Neural cell (in vitro differentiated cells): Measurements from ENCODE around the gene OR2T35. TPM values are rescaled to one million over a fixed set of nuclear protein-coding genes. Genes with fewer than 3 reads are reported as not detected.
"Not testable (repeated sequence)": the region's sequence is repeated elsewhere in the genome, so short reads cannot be mapped to it uniquely, and the experiment has no call there.

Source experiments
- H2AFZ ChIP-seq: fragments of 200-600, 300-800 bp; sonication (generic), shearing (Covaris generic); 2 replicates; pipeline ENCODE4 v1.6.0; 2014; ENCODE audit warnings: low read depth, mild to moderate bottlenecking, antibody characterized with exemption, low read length, moderate library complexity
- H3F3A ChIP-seq: fragments of 200-600 bp; shearing (Covaris generic); 2 replicates; pipeline ENCODE4 v1.6.1; 2016; ENCODE audit warnings: mild to moderate bottlenecking, moderate library complexity, mixed read lengths, antibody characterized with exemption, low read length; ENCODE audit not compliant: insufficient read depth, poor library complexity, severe bottlenecking
- H3K27ac ChIP-seq: fragments of 200-600, 300-800 bp; sonication (generic), shearing (Covaris generic); 2 replicates; pipeline ENCODE4 v1.5.1; 2014; ENCODE audit warnings: mild to moderate bottlenecking, low read length, moderate library complexity
- H3K27me3 ChIP-seq: fragments of 300-800, 200-600 bp; sonication (generic), shearing (Covaris generic); 2 replicates; pipeline ENCODE4 v1.6.0; 2014; ENCODE audit warnings: mild to moderate bottlenecking, low read depth, low read length, moderate library complexity; ENCODE audit not compliant: insufficient read depth
- H3K36me3 ChIP-seq: fragments of 300-800, 200-600 bp; sonication (generic), shearing (Covaris generic); 2 replicates; pipeline ENCODE4 v1.5.1; 2014; ENCODE audit warnings: mild to moderate bottlenecking, antibody characterized with exemption, low read length, moderate library complexity; ENCODE audit not compliant: insufficient read depth
- H3K4me2 ChIP-seq: fragments of 300-800, 200-600 bp; sonication (generic), shearing (Covaris generic); 2 replicates; pipeline ENCODE4 v1.6.0; 2014; ENCODE audit warnings: mild to moderate bottlenecking, low read length
- H3K4me3 ChIP-seq: fragments of 300-800, 200-600 bp; sonication (generic), shearing (Covaris generic); 2 replicates; pipeline ENCODE4 v1.5.1; 2014; ENCODE audit warnings: mild to moderate bottlenecking, low read length, moderate library complexity
- H3K79me2 ChIP-seq: fragments of 200-600 bp; shearing (Covaris generic); replicated peaks from 2 replicates; pipeline ENCODE4 v1.6.0; 2014; ENCODE audit warnings: mild to moderate bottlenecking, low read length, moderate library complexity; ENCODE audit not compliant: insufficient read depth
- H3K9ac ChIP-seq: fragments of 300-800, 200-600 bp; sonication (generic), shearing (Covaris generic); 2 replicates; pipeline ENCODE4 v1.6.1; 2016; ENCODE audit warnings: mild to moderate bottlenecking, low read length, mixed read lengths
- H3K9me2 ChIP-seq: fragments of 200-600 bp; shearing (Covaris generic); 2 replicates; pipeline ENCODE4 v1.6.1; 2016; ENCODE audit warnings: mild to moderate bottlenecking, low read length, mixed read lengths; ENCODE audit not compliant: insufficient read depth
- H3K9me3 ChIP-seq: fragments of 200-600, 300-800 bp; sonication (generic), shearing (Covaris generic); 2 replicates; pipeline ENCODE4 v1.6.1; 2016; ENCODE audit warnings: mild to moderate bottlenecking, mixed run types, low read length, moderate library complexity, mixed read lengths
- H4K20me1 ChIP-seq: fragments of 200-600 bp; shearing (Covaris generic); 2 replicates; pipeline ENCODE4 v1.6.1; 2016; ENCODE audit warnings: mild to moderate bottlenecking, mixed run types; ENCODE audit not compliant: insufficient read depth
- CTCF ChIP-seq: fragments of 450-650 bp; IDR thresholded peaks from 2 replicates; pipeline ENCODE4 v1.5.1; 2014; ENCODE audit warnings: antibody characterized with exemption, mild to moderate bottlenecking, moderate library complexity; ENCODE audit not compliant: poor library complexity, severe bottlenecking
- EP300 ChIP-seq: fragments of 450-650 bp; conservative IDR thresholded peaks from 2 replicates; pipeline ENCODE4 v1.6.1; 2014; ENCODE audit warnings: antibody characterized with exemption, mild to moderate bottlenecking, moderate library complexity; ENCODE audit not compliant: poor library complexity, severe bottlenecking
- EZH2 ChIP-seq: fragments of 200-600, 300-800 bp; shearing (Covaris generic), sonication (generic); IDR thresholded peaks from 2 replicates; pipeline ENCODE4 v1.6.1; 2014; ENCODE audit warnings: antibody characterized with exemption, low read length, borderline replicate concordance, mild to moderate bottlenecking; ENCODE audit not compliant: insufficient read depth, poor library complexity, severe bottlenecking
- MXI1 ChIP-seq: fragments of 450-650 bp; conservative IDR thresholded peaks from 2 replicates; pipeline ENCODE4 v1.6.1; 2014; ENCODE audit warnings: antibody characterized with exemption, mild to moderate bottlenecking; ENCODE audit not compliant: poor library complexity, severe bottlenecking
- POLR2AphosphoS5 ChIP-seq: IDR thresholded peaks from 2 replicates; pipeline ENCODE4 v1.6.1; 2012
- RAD21 ChIP-seq: fragments of 450-650 bp; conservative IDR thresholded peaks from 2 replicates; pipeline ENCODE4 v1.6.1; 2014; ENCODE audit warnings: antibody characterized with exemption, mild to moderate bottlenecking, moderate library complexity
- REST ChIP-seq: IDR thresholded peaks from 2 replicates; pipeline ENCODE4 v1.6.1; 2012; ENCODE audit warnings: borderline replicate concordance
- SMC3 ChIP-seq: fragments of 450-650 bp; conservative IDR thresholded peaks from 2 replicates; pipeline ENCODE4 v1.6.1; 2014; ENCODE audit warnings: antibody characterized with exemption, mild to moderate bottlenecking, moderate library complexity; ENCODE audit not compliant: poor library complexity
- TAF1 ChIP-seq: IDR thresholded peaks from 2 replicates; pipeline ENCODE4 v1.6.1; 2012; ENCODE audit warnings: low read depth
- polyA minus RNA-seq: library from RNA; depleted of rRNA, polyadenylated mRNA; stranded (reverse); fragments of >200 nt; gene quantifications from 2 replicates; pipeline ENCODE4 v1.2.3, GENCODE V29; 2014
- polyA plus RNA-seq: library from polyadenylated mRNA; depleted of rRNA; stranded (reverse); fragments of >200 nt; gene quantifications from 2 replicates; pipeline ENCODE4 v1.2.3, GENCODE V29; 2014

OR2T35 gene
- polyA plus RNA-seq, result not detected in 2 replicates
- polyA minus RNA-seq, result not detected in 2 replicates

- H3F3A ChIP-seq, H4K20me1 ChIP-seq, H3K4me2 ChIP-seq, H3K9me2 ChIP-seq, H3K79me2 ChIP-seq, H3K9me3 ChIP-seq, H3K9ac ChIP-seq, H3K4me3 ChIP-seq, H3K36me3 ChIP-seq, H3K27me3 ChIP-seq, H2AFZ ChIP-seq, H3K27ac ChIP-seq: not testable (repeated sequence)
These were observed at the start of gene OR2T35 for GRCh38 chr1:248645178-248645577. Gene OR2T35, minus strand, starts transcription at chr1:248645278. Its CDS starts 6,020 bp downstream, at chr1:248639258.

- Histone ChIP-seq H3K9me2 (no peaks in the 10 kb centered on the region), H3K36me3 (no peaks in the 10 kb centered on the region), H3K9ac (no peak overlapping the region), H3K27ac (no peak overlapping the region), H3K27me3 (no peaks in the 10 kb centered on the region), H4K20me1 (no peaks in the 10 kb centered on the region), H3F3A (no peaks in the 10 kb centered on the region), H3K4me2 (no peak overlapping the region), H2AFZ (no peak overlapping the region), H3K79me2 (no peaks in the 10 kb centered on the region), H3K9me3 (no peaks in the 10 kb centered on the region), H3K4me3 (no peak overlapping the region)
- no peak for TF ChIP-seq TAF1
- no peak for TF ChIP-seq CTCF
- TF ChIP-seq EZH2, result no peak
- no peak for TF ChIP-seq POLR2AphosphoS5
- no peak for TF ChIP-seq SMC3
- TF ChIP-seq MXI1, result no peak
- no peak for TF ChIP-seq REST
- TF ChIP-seq RAD21, result no peak
- no peak for TF ChIP-seq EP300
These were observed 46.6 kb upstream of the OR2T35 start for GRCh38 chr1:248691567-248692155.
